Lower leg skin (tissue), 4 donors: Measurements from ENCODE around the gene MYOC. TPM values are rescaled to one million over a fixed set of nuclear protein-coding genes. Genes with fewer than 3 reads are reported as not detected.
"Not testable (repeated sequence)": the region's sequence is repeated elsewhere in the genome, so short reads cannot be mapped to it uniquely, and the experiment has no call there.

Source experiments
- DNase-seq, 2 donors: peaks; one replicate each; pipeline ENCODE4 v3.0.0-alpha.2; 2019; ENCODE audit warnings: low spot score in 2 of 2
- H3K4me3 ChIP-seq: fragments of 200-600 bp; sonication (generic); 2 replicates; pipeline ENCODE4 v1.5.1; 2017; ENCODE audit warnings: mild to moderate bottlenecking, low read depth; ENCODE audit not compliant: poor library complexity, severe bottlenecking
- CTCF ChIP-seq, 3 donors: fragments of 450-650 bp; IDR thresholded peaks; one replicate each; pipeline ENCODE4 v1.5.1; 2016; ENCODE audit warnings: antibody characterized with exemption in 3 of 3, mild to moderate bottlenecking in 3 of 3, moderate library complexity in 2 of 3
- POLR2A ChIP-seq, 2 donors: fragments of 450-650 bp; IDR thresholded peaks; one replicate each; pipeline ENCODE4 v1.6.1; 2016 to 2017; ENCODE audit warnings: antibody characterized with exemption in 2 of 2, mild to moderate bottlenecking in 1 of 2, moderate library complexity in 1 of 2
- WGBS, 2 donors: methylation state at CpG; one replicate each; pipeline ENCODE4 v1.1.5; 2018; 5-methylcytosine and 5-hydroxymethylcytosine counted together
- intact Hi-C: fragments of 100-400 bp; cut with DNase I; formaldehyde crosslinking; loops from one replicate; pipeline ENCODE4 v1.15.0; 2023; ENCODE audit warnings: low total_unique reads
- total RNA-seq, 4 donors: library from RNA; depleted of rRNA; stranded (reverse); fragments of >200 nt; gene quantifications; one replicate each; pipeline ENCODE4 v1.1.0, GENCODE V29; 2016

The MYOC gene
- total RNA-seq, 4 donors from 2014 or later: 3.0 to 6.3 (median 4.4) TPM

- WGBS, 2 donors: 72 to 76% methylated on average over 4 of the region's 4 CpGs
- no peak for DNase-seq
- intact Hi-C loops: no loop called here
- TF ChIP-seq CTCF (IDR thresholded peaks at IDR 0.05): no peak
- no peak for TF ChIP-seq POLR2A (IDR thresholded peaks at IDR 0.05)
- H3K4me3 ChIP-seq: no peak overlapping the region
Observed at GRCh38 chr1:171663854-171664575, 11.5 kb upstream of the MYOC start.

DNA sequence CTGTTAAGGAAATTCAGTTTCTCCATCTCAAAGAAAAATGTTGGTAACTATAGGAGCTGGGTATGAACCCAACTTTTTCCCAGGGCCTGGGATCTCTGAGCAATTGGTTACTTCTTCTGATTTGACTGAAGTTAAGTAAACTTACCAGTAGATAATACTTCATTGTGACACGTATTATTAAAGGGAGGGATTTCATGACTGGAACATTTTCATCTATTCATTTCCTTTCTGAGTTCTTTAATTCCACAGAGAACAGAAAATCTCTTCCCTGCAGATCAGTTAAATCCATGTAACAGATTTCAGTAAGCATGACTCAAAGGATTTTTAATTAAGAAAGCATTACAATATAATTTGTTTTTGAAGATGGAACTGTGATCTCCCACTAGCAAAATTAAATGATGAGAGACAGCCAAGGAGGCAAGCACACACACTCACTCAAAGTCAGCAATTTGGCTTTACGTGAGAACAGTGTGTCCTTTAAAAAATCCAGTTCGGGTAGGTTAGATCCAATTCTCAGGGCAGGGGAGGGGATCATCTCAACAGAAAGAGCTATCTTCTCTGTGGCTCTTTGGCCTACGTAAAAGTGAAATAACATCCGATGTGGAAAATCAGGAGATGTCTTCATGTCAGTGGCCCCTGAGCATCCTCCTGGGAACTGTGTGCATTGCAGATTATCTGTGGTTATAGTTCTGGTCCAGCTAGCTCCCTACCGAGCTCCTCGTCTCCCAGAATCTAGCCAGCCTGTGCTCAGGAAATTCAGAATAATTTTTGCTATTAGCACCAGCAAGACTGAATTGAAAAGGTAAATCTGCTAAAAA lies 10.8 kb upstream of the MYOC start:
- no peak overlapping the region for H3K4me3 ChIP-seq
- TF ChIP-seq POLR2A (IDR thresholded peaks at IDR 0.05) (no peak), CTCF (IDR thresholded peaks at IDR 0.05) (no peak)
- no peak for DNase-seq
- WGBS, 2 donors: 61 to 70% methylated on average over 7 of the region's 7 CpGs
- intact Hi-C loops: no loop called here

GRCh38 chr1:171661076-171661650 lies 8.7 kb upstream of the MYOC start:
- no peak for DNase-seq
- no peak for TF ChIP-seq POLR2A (IDR thresholded peaks at IDR 0.05)
- TF ChIP-seq CTCF (IDR thresholded peaks at IDR 0.05): no peak
- WGBS, 2 donors: 79 to 82% methylated on average over 5 of the region's 5 CpGs
- no peak overlapping the region for H3K4me3 ChIP-seq
- intact Hi-C loops: no loop called here

DNA sequence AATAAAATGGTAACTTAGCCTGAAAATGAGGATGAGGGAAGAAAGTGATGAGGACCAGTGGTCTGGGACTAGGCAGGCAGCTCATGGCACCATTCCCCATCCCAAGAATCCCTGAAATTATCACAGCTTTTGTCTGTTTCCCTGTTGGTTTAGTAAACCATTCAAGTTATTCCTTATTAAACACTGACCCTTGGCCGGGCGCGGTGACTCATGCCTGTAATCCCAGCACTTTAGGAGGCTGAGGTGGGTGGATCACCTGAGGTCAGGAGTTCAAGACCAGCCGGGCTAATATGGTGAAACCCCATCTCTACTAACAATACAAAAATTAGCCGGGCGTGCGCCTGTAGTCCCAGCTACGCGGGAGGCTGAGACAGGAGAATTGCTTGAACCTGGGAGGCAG lies 3.7 kb upstream of the MYOC start:
- 93 to 94% methylated on average over 9 of the region's 9 CpGs for WGBS, 2 donors

GRCh38 chr1:171655746-171656116 lies 3.2 kb upstream of the MYOC start:
- TF ChIP-seq CTCF (IDR thresholded peaks at IDR 0.05): no peak
- TF ChIP-seq POLR2A (IDR thresholded peaks at IDR 0.05): no peak
- no peak overlapping the region for H3K4me3 ChIP-seq

More for the DNA sequence above, 3.7 kb upstream of the MYOC start:
- intact Hi-C loops, DNase-seq, H3K4me3 ChIP-seq: not testable (repeated sequence)

More at GRCh38 chr1:171655746-171656116, 3.2 kb upstream of the MYOC start:
- DNase-seq: no peak
- WGBS, 2 donors: 61 to 74% methylated on average over 6 of the region's 6 CpGs
- intact Hi-C loops: no loop called here
